Type B pancreatic cell (in vitro differentiated cells): ENCODE data around the gene PAQR6. TPM values are rescaled to one million over a fixed set of nuclear protein-coding genes. Genes with fewer than 3 reads are reported as not detected.

Experiments
- DNase-seq: peaks from one replicate; pipeline ENCODE4 v3.0.0; 2021; ENCODE audit warnings: mixed read lengths; ENCODE audit not compliant: unreplicated experiment; ENCODE audit errors: extremely low spot score
- H3K27ac Mint-ChIP-seq: 2 replicates; pipeline ENCODE4 v1.8.0; 2021; ENCODE audit warnings: mild to moderate bottlenecking, mixed read lengths
- H3K27me3 Mint-ChIP-seq: 2 replicates; pipeline ENCODE4 v1.8.0; 2021; ENCODE audit warnings: mixed read lengths
- H3K36me3 Mint-ChIP-seq: 2 replicates; pipeline ENCODE4 v1.8.0; 2021; ENCODE audit warnings: mixed read lengths
- H3K4me1 Mint-ChIP-seq: one replicate; pipeline ENCODE4 v1.8.0; 2021; ENCODE audit warnings: mixed read lengths; ENCODE audit not compliant: unreplicated experiment
- H3K4me3 Mint-ChIP-seq: 2 replicates; pipeline ENCODE4 v1.8.0; 2021; ENCODE audit warnings: mild to moderate bottlenecking, mixed read lengths
- H3K9me3 Mint-ChIP-seq: 2 replicates; pipeline ENCODE4 v1.8.0; 2021; ENCODE audit warnings: mixed read lengths
- total RNA-seq: library from RNA; stranded (reverse); gene quantifications from 2 replicates; pipeline ENCODE4 v1.2.1, GENCODE V29; 2021; ENCODE audit warnings: low replicate concordance
- TF ChIP-seq, protein P1 (sequence below): fragments of 200-600 bp; sonication (generic); conservative IDR thresholded peaks from 2 replicates; pipeline ENCODE4 v1.5.0; 2021; ENCODE audit warnings: antibody characterized with exemption, mild to moderate bottlenecking

Gene PAQR6
- total RNA-seq, 1 donor from 2014 or later = 19.0 TPM

DNA sequence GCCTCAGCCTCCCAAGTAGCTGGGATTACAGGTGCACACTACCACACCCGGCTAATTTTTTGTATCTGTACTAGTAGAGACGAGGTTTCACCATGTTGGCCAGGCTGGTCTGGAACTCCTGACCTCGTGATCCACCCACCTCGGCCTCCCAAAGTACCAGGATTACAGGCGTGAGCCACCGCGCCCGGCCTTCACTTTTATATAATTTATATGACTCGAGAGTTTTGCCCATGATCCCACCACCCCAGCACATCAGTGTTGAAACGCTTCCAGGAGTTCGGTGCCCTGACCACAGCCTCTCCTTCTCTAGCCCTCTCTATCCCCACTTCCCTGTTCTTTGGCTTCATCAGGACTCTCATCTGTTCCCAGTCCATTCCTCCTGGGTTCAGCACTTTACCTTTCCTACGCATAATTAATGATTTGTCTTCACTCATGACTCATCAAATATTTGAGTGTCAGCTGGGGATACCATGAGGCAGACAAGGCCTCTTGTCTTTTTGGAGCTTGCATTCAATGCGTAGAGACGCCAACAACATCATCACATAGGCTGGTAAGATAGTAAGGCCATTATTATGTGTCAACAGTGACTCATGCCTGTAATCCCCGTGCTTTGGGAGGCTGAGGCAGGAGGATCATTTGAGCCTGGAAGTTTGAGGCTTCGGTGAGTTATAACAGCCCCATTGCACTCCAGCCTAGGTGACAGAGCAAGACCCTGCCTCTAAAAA lies 33.7 kb downstream of the PAQR6 start:
- TF ChIP-seq, protein P1, sequence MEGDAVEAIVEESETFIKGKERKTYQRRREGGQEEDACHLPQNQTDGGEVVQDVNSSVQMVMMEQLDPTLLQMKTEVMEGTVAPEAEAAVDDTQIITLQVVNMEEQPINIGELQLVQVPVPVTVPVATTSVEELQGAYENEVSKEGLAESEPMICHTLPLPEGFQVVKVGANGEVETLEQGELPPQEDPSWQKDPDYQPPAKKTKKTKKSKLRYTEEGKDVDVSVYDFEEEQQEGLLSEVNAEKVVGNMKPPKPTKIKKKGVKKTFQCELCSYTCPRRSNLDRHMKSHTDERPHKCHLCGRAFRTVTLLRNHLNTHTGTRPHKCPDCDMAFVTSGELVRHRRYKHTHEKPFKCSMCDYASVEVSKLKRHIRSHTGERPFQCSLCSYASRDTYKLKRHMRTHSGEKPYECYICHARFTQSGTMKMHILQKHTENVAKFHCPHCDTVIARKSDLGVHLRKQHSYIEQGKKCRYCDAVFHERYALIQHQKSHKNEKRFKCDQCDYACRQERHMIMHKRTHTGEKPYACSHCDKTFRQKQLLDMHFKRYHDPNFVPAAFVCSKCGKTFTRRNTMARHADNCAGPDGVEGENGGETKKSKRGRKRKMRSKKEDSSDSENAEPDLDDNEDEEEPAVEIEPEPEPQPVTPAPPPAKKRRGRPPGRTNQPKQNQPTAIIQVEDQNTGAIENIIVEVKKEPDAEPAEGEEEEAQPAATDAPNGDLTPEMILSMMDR = no peak
- Mint-ChIP-seq H3K27me3 (no peaks in the 10 kb centered on the region), H3K4me1 (peaks cover 4% of the 10 kb centered on the region), H3K9me3 (no peaks in the 10 kb centered on the region), H3K36me3 (peaks cover 20% of the 10 kb centered on the region), H3K4me3 (peak overlapping the region; percentile 91), H3K27ac (peak overlapping the region; percentile 95)
- DNase-seq = no peak

DNA sequence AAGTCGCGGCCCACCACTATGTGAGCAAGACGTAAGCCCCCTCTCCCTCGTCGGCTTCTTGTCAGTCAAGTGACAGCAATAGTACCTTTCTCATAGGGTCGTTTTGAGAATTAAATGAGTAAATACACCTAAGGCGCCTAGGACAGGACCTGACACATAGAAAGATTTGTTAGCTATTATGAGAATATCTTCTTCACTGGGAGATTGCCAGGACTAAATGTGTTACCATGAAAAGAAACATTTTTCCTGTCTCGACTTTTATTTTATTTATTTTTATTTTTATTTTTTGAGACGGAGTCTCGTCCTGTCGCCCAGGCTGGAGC lies 34.3 kb downstream of the PAQR6 start:
- TF ChIP-seq, protein P1 = no peak
- peaks cover 4% of the 10 kb centered on the region for H3K4me1 Mint-ChIP-seq
- H3K27ac Mint-ChIP-seq = peak overlapping the region; percentile 100
- H3K4me3 Mint-ChIP-seq = peak overlapping the region; percentile 98
- no peaks in the 10 kb centered on the region for H3K9me3 Mint-ChIP-seq
- no peak for DNase-seq
- H3K27me3 Mint-ChIP-seq = no peaks in the 10 kb centered on the region
- peaks cover 23% of the 10 kb centered on the region for H3K36me3 Mint-ChIP-seq

DNA sequence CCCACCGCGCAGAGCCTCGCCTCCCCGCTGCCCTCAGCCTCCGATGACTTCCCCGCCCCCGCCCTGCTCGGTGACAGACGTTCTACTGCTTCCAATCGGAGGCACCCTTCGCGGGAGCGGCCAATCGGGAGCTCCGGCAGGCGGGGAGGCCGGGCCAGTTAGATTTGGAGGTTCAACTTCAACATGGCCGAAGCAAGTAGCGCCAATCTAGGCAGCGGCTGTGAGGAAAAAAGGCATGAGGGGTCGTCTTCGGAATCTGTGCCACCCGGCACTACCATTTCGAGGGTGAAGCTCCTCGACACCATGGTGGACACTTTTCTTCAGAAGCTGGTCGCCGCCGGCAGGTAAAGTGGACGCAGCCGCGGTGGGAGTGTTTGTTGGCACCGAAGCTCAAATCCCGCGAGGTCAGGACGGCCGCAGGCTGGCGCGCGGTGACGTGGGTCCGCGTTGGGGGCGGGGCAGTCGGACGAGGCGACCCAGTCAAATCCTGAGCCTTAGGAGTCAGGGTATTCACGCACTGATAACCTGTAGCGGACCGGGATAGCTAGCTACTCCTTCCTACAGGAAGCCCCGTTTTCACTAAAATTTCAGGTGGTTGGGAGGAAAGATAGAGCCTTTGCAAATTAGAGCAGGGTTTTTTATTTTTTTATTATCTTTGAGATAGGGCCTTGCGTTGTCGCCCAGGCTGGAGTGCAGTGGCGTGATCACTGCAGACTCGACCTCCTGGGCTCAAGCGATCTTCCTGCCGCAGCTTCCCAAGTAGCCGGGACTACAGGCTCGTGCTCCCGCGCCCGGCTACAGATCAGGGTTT lies 34.8 kb downstream of the PAQR6 start, which contains the start of gene PMF1:
PMF1 (plus strand) TSS at position 175 of the 811 bp plus-strand sequence; CDS start at position 184, 9 bp downstream.
- Mint-ChIP-seq H3K27me3 (no peaks in the 10 kb centered on the region), H3K9me3 (no peaks in the 10 kb centered on the region), H3K4me3 (peak within 1 kb of the TSS; percentile 98), H3K4me1 (peaks cover 4% of the 10 kb centered on the region), H3K27ac (peak within 1 kb of the TSS; percentile 100), H3K36me3 (peaks cover 26% of the 10 kb centered on the region)
- peak; percentile 96 for DNase-seq
- TF ChIP-seq, protein P1 = no peak

DNA sequence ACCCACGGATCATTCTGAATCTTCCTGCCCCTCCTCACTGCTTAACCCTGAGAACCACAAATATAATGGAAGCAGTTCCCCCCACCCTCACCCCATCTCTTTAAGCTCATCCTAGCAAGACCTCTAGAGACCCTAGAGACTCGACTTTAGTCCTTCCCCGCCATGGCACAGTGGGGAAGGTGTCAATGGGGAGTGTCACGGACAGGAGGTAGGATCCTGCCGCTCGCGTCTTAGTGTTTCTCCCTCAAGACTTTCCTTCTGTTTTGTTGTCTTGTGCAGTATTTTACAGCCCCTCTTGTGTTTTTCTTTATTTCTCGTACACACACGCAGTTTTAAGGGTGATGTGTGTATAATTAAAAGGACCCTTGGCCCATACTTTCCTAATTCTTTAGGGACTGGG lies 35.7 kb downstream of the PAQR6 start:
- no peaks in the 10 kb centered on the region for H3K9me3 Mint-ChIP-seq
- H3K27me3 Mint-ChIP-seq = no peaks in the 10 kb centered on the region
- TF ChIP-seq, protein P1 = no peak
- peaks cover 4% of the 10 kb centered on the region for H3K4me1 Mint-ChIP-seq
- no peak for DNase-seq
- H3K4me3 Mint-ChIP-seq = peak overlapping the region; percentile 98
- H3K27ac Mint-ChIP-seq = peak overlapping the region; percentile 100
- H3K36me3 Mint-ChIP-seq = peaks cover 23% of the 10 kb centered on the region

GRCh38 chr1:156211243-156211642 lies 36.6 kb downstream of the PAQR6 start:
- H3K9me3 Mint-ChIP-seq = no peaks in the 10 kb centered on the region
- H3K4me1 Mint-ChIP-seq = peaks cover 4% of the 10 kb centered on the region
- DNase-seq = no peak
- H3K36me3 Mint-ChIP-seq = peaks cover 23% of the 10 kb centered on the region
- H3K27ac Mint-ChIP-seq = peak overlapping the region; percentile 100
- TF ChIP-seq, protein P1 = no peak
- no peaks in the 10 kb centered on the region for H3K27me3 Mint-ChIP-seq
- H3K4me3 Mint-ChIP-seq = peak overlapping the region; percentile 25
